GM18499 (cell line): ENCODE results near the gene GSG1L2.

Source experiments
- ATAC-seq: cut with Tn5 transposase; IDR thresholded peaks from one replicate; pipeline ENCODE4 v1.9.1; 2021; ENCODE audit warnings: moderate number of reproducible peaks; ENCODE audit not compliant: insufficient read depth, unreplicated experiment

GSG1L2 gene

GRCh38 chr17:9821921-9822320 is at the start of gene GSG1L2:
Gene GSG1L2, minus strand, starts transcription at chr17:9822079. Its CDS starts 8 bp downstream, at chr17:9822071.
- ATAC-seq = no peak

- no peak for ATAC-seq
These were observed 46.7 kb upstream of the GSG1L2 start for GRCh38 chr17:9868552-9868951.

GRCh38 chr17:9865586-9865985 is 43.7 kb upstream of the GSG1L2 start:
- no peak for ATAC-seq

GRCh38 chr17:9862949-9863348 is 41.1 kb upstream of the GSG1L2 start:
- ATAC-seq = no peak

- ATAC-seq = no peak
These were observed 40.3 kb upstream of the GSG1L2 start for GRCh38 chr17:9862220-9862619.

- ATAC-seq = no peak
These were observed 39.0 kb upstream of the GSG1L2 start for GRCh38 chr17:9860851-9861250.

GRCh38 chr17:9859781-9860180 is 37.9 kb upstream of the GSG1L2 start:
- no peak for ATAC-seq

- ATAC-seq = no peak
These were observed 33.2 kb upstream of the GSG1L2 start for GRCh38 chr17:9855036-9855435.

- no peak for ATAC-seq
These were observed 32.4 kb upstream of the GSG1L2 start for GRCh38 chr17:9854255-9854654.

GRCh38 chr17:9850151-9850550 is 28.3 kb upstream of the GSG1L2 start:
- no peak for ATAC-seq

GRCh38 chr17:9845306-9845705 is 23.4 kb upstream of the GSG1L2 start:
- no peak for ATAC-seq

- ATAC-seq = no peak
These were observed 22.3 kb upstream of the GSG1L2 start for GRCh38 chr17:9844153-9844552.

GRCh38 chr17:9843152-9844010 is 21.5 kb upstream of the GSG1L2 start:
- ATAC-seq = no peak

- ATAC-seq = no peak
These were observed 20.3 kb upstream of the GSG1L2 start for GRCh38 chr17:9842057-9842758.

- no peak for ATAC-seq
These were observed 17.6 kb upstream of the GSG1L2 start for GRCh38 chr17:9839433-9839832.

GRCh38 chr17:9837551-9838471 is 15.9 kb upstream of the GSG1L2 start:
- ATAC-seq = no peak

GRCh38 chr17:9833922-9834321 is 12.0 kb upstream of the GSG1L2 start:
- ATAC-seq = no peak

GRCh38 chr17:9830711-9831110 is 8.8 kb upstream of the GSG1L2 start:
- ATAC-seq = no peak

GRCh38 chr17:9829343-9829742 is 7.5 kb upstream of the GSG1L2 start:
- no peak for ATAC-seq
